ENCODE data around the gene GLIPR1L1.

Gene GLIPR1L1

DNA sequence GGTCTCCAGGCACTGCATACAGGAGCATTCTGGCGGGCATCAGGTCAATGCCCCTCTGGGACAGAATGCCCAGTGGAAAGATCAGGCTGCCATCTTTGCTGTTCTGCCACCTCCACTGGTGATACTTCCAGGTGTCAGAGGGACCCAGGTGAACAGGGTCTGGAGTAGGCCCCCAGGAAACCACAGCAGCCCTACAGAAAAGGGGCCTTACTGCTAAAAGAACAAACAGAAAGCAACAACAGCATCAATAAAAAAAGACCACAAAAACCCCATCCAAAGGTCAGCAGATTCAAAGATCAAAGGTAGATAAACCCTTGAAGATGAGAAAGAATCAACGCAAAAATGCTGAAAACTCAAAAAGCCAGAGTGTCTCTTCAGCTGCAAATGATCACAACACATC, 15.9 kb downstream of the GLIPR1L1 start:
- no peak for DNase-seq

GRCh38 chr12:75354011-75354410, 19.5 kb downstream of the GLIPR1L1 start:
- DNase-seq, result no peak

DNA sequence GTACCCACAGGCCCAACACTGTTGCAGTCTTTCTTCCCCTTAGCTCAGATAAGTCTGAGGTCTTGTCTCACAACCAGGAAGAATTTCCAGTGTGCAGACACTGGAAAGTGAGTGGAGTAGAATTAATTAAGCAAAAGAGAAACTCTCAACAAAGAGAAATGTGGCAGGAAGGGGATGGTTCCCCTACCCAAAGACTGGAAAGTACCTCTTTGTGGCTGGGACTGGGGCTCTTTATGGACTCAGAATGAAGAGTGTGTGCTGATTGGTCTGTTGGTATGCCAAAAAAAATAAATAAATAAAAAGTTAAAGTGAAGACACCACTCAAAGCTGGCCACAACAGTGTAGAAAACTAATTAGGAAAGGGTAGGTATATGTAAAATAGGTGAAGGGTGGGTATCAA, 26.4 kb downstream of the GLIPR1L1 start:
- no peak for DNase-seq

DNA sequence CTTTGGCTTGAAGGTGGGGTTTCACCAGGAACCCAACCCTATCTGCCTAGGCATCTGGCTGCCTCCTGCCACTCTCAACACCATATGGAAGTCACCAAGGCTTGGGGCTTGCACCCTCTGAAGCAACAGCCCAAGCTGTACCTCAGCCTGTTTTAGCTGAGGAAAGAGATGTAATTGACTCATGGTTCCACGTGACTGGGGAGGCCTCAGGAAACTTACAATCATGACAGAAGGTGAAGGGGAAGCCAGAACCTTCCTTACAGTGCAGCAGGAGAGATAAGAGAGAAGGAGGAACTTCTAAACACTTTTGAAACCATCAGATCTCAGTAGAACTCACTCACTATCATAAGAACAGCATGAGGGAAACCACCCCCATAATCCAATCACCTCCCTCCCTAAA, 26.9 kb downstream of the GLIPR1L1 start:
- no peak for DNase-seq

DNA sequence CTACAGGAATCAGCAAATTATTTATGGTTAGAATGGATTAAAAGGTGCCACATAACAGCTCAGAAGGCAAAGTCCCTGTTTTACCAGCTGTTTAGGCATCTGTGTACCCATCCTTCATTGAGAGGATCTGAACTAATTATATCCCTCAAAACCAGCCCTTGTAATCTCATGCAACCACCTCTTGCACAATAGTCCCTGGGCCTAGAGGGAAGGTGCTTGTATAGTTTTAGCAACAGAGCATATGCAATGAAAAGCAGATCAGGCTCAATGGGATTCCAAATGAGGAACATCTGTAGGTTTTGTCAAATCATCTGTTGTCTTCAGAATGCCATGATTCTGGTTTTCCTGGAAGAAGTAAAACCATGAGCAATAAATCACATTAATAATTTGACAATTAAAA, 30.4 kb downstream of the GLIPR1L1 start:
- no peak for DNase-seq

GRCh38 chr12:75366629-75367028, 32.2 kb downstream of the GLIPR1L1 start:
- DNase-seq, result no peak

- no peak for DNase-seq
Measured at GRCh38 chr12:75374971-75375370, 40.5 kb downstream of the GLIPR1L1 start.

- no peak for DNase-seq
Measured at GRCh38 chr12:75378354-75378753, 43.9 kb downstream of the GLIPR1L1 start.

GRCh38 chr12:75389061-75389460, 54.6 kb downstream of the GLIPR1L1 start:
- DNase-seq, result no peak

GRCh38 chr12:75389706-75390105, 55.2 kb downstream of the GLIPR1L1 start:
- no peak for DNase-seq

- DNase-seq, result no peak
Measured at GRCh38 chr12:75390156-75390898, 55.9 kb downstream of the GLIPR1L1 start.

DNA sequence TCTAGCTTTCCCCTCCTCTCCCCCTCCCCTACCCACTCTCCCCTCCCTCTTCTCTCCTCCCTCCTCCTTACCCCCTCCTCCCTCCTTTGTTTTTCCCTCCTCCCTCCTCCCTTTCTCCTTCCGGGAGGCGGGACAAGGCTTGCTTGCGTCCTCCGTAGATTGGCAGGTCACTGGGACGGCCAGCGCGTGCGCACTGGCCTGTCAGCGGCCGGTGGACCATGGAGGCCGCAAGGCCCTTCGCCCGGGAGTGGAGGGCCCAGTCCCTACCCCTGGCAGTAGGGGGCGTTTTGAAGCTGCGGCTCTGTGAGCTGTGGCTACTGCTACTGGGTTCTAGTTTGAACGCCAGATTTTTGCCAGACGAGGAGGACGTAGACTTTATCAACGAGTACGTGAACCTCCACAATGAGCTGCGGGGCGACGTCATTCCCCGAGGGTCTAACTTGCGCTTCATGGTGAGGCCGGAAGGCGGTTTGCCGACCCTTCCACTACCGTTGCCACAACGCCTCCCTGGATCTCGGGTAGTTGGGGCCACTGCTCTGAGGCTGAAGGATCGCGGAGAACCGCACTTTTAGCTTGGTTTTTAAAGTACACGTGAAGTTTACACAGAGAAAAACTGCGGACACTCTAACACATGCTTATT, 56.5 kb downstream of the GLIPR1L1 start, which contains the start of gene GLIPR1L2:
Gene GLIPR1L2 (plus strand): TSS at position 191 of the 640 bp plus-strand sequence. CDS start 28 bp downstream, at position 219.
- DNase-seq, result peak; percentile 80

DNA sequence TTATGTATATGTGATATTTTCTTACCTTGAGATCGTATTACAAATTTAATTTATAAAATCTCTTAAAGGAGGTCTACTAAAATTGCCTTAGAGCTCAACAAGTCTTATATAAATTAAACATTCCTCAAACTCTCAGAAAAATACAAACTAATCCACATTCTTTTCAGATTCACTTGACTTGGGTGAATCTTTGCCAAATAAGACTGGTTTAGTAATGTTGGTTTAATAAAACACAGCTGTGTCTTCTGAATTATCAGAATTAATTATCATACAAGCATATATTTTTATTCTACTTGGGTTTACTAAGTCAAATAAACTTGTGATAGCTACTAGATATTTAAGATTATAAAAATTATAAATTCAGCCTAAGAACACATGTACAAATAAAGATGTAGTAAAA, 69.8 kb downstream of the GLIPR1L1 start:
- DNase-seq, result no peak

DNA sequence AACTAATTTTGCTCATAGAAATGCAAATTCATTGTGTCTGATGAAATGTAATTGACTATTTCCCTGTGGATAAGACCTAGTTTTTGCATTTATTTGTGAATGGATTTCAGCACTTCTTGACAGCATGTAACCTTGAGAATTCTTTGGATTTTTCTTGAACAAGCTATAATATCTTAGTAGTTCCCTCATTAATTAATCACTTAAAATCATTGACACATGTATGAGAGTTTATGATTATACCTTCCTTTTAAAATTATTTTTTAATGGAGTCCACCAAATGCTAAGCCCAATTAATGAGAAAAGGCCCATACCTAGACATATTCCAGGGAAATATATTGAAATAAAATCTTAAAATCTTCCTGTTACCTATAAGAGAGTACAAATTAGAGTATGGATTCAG, 73.2 kb downstream of the GLIPR1L1 start:
- DNase-seq, result no peak

GRCh38 chr12:75409830-75410229, 75.4 kb downstream of the GLIPR1L1 start:
- no peak for DNase-seq

DNA sequence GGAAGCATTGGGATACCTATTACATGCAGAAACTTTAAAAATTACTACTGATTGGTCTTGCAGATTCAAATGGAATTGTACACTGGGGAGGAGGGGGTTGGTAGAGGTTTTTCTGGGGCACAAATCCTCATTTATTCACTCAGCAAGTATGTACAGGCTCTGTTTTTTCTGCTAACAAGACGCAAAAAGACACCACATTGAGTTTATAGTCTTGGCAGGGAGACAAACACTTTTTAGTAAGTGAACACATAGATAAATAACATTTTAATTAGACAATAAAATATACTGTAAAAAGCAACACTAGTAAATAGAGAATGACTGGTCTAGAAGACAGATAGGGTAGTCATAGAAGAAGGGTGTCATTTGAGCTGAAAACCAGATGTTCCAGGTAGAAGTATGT, 80.2 kb downstream of the GLIPR1L1 start:
- no peak for DNase-seq

DNA sequence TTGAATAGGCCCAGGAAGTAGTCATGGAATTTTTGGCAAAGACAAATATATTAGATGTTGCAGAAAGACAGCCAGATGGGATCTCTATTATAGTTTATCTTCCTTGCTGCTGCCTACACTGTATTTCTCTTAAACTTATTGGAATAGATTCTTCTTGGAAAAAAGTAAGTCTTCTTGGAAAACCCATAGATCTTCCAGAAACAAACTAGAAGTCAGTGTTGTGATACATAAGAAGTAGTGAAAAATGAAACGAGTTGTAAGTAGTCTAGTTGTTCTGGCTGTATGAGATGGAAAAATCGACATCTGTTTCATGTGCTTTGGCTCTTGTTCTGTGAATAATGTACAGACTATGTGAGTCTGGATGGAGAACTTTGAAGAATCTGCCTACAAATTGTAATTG, 85.4 kb downstream of the GLIPR1L1 start:
- DNase-seq, result no peak
